NCI-H128 (cell line): Measurements from ENCODE around the gene EXT2.

Source experiments
- DNase-seq: peaks from one replicate; lab custom pipeline; 2025; ENCODE audit not compliant: unreplicated experiment; lab: John Stamatoyannopoulos, UW

The EXT2 gene

GRCh38 chr11:44130751-44131150 is 35.3 kb downstream of the EXT2 start:
- no peak for DNase-seq

GRCh38 chr11:44133335-44133946 is 38.0 kb downstream of the EXT2 start:
- no peak for DNase-seq

GRCh38 chr11:44134625-44135024 is 39.1 kb downstream of the EXT2 start:
- DNase-seq: no peak

GRCh38 chr11:44136176-44136945 is 40.9 kb downstream of the EXT2 start:
- no peak for DNase-seq

GRCh38 chr11:44137057-44137456 is 41.6 kb downstream of the EXT2 start:
- no peak for DNase-seq

GRCh38 chr11:44138286-44138685 is 42.8 kb downstream of the EXT2 start:
- no peak for DNase-seq

GRCh38 chr11:44138980-44139379 is 43.5 kb downstream of the EXT2 start:
- no peak for DNase-seq

- DNase-seq: no peak
These were observed 44.3 kb downstream of the EXT2 start for GRCh38 chr11:44139565-44140330.

GRCh38 chr11:44140372-44140771 is 44.9 kb downstream of the EXT2 start:
- no peak for DNase-seq

GRCh38 chr11:44140805-44141204 is 45.3 kb downstream of the EXT2 start:
- no peak for DNase-seq

- no peak for DNase-seq
These were observed 48.8 kb downstream of the EXT2 start for GRCh38 chr11:44143987-44144909.

- DNase-seq: no peak
These were observed 49.7 kb downstream of the EXT2 start for GRCh38 chr11:44145011-44145775.

GRCh38 chr11:44146931-44147330 is 51.5 kb downstream of the EXT2 start:
- DNase-seq: no peak

- no peak for DNase-seq
These were observed 52.3 kb downstream of the EXT2 start for GRCh38 chr11:44147751-44148150.

- no peak for DNase-seq
These were observed 54.2 kb downstream of the EXT2 start for GRCh38 chr11:44149651-44150050.

- DNase-seq: no peak
These were observed 54.9 kb downstream of the EXT2 start for GRCh38 chr11:44150401-44150800.

- no peak for DNase-seq
These were observed 61.5 kb downstream of the EXT2 start for GRCh38 chr11:44157019-44157418.

- DNase-seq: no peak
These were observed 62.9 kb downstream of the EXT2 start for GRCh38 chr11:44158384-44158783.

GRCh38 chr11:44159848-44160721 is 64.6 kb downstream of the EXT2 start:
- DNase-seq: no peak
